HEK293T (cell line): ENCODE data around the gene RAB3IL1.

ENCODE experiments used
- ARNT ChIP-seq: fragments of 450-650 bp; IDR thresholded peaks from 2 replicates; pipeline ENCODE4 v1.6.1; 2017; ENCODE audit warnings: mild to moderate bottlenecking
- BHLHE40 ChIP-seq: fragments of 450-650 bp; IDR thresholded peaks from 2 replicates; pipeline ENCODE4 v1.6.1; 2016; ENCODE audit warnings: mild to moderate bottlenecking, moderate library complexity, borderline replicate concordance
- CTBP1 ChIP-seq: fragments of 450-650 bp; IDR thresholded peaks from 2 replicates; pipeline ENCODE4 v1.6.1; 2016; ENCODE audit warnings: borderline replicate concordance
- FOXK2 ChIP-seq: fragments of 450-650 bp; IDR thresholded peaks from 2 replicates; pipeline ENCODE4 v1.6.1; 2016; ENCODE audit warnings: mild to moderate bottlenecking
- HDGF ChIP-seq: fragments of 450-650 bp; IDR thresholded peaks from 2 replicates; pipeline ENCODE4 v1.6.1; 2017; ENCODE audit warnings: antibody characterized with exemption, borderline replicate concordance
- L3MBTL2 ChIP-seq: fragments of 450-650 bp; conservative IDR thresholded peaks from 2 replicates; pipeline ENCODE4 v1.6.1; 2016; ENCODE audit warnings: mild to moderate bottlenecking
- NFRKB ChIP-seq: fragments of 450-650 bp; IDR thresholded peaks from 2 replicates; pipeline ENCODE4 v1.6.1; 2016; ENCODE audit warnings: mild to moderate bottlenecking, moderate library complexity
- SP1 ChIP-seq: fragments of 450-650 bp; IDR thresholded peaks from 2 replicates; pipeline ENCODE4 v1.6.1; 2017
- SUZ12 ChIP-seq: fragments of 450-650 bp; IDR thresholded peaks from 2 replicates; pipeline ENCODE4 v1.6.1; 2016; ENCODE audit warnings: mild to moderate bottlenecking
- TARDBP ChIP-seq: fragments of 450-650 bp; IDR thresholded peaks from 2 replicates; pipeline ENCODE4 v1.6.1; 2016
- ZNF384 ChIP-seq: fragments of 450-650 bp; IDR thresholded peaks from 2 replicates; pipeline ENCODE4 v1.6.1; 2016

GRCh38 chr11:61954851-61955421 is 37.6 kb upstream of the RAB3IL1 start:
- TF ChIP-seq BHLHE40: no peak
- TF ChIP-seq ARNT: no peak
- TF ChIP-seq ZNF384: no peak
- no peak for TF ChIP-seq SP1
- TF ChIP-seq L3MBTL2: no peak
- TF ChIP-seq CTBP1: no peak
- no peak for TF ChIP-seq NFRKB
- TF ChIP-seq HDGF: no peak
- TF ChIP-seq FOXK2: no peak
- TF ChIP-seq SUZ12: no peak
- no peak for TF ChIP-seq TARDBP
